SH-SY5Y (cell line): Measurements from ENCODE around the gene ELMOD1.

Experiments
- GATA2 ChIP-seq: IDR thresholded peaks from 2 replicates; pipeline ENCODE4 v1.6.1; 2011; ENCODE audit warnings: mild to moderate bottlenecking, low read depth, low read length
- GATA3 ChIP-seq: IDR thresholded peaks from 2 replicates; pipeline ENCODE4 v1.6.1; 2011; ENCODE audit warnings: low read depth, mild to moderate bottlenecking, low read length, moderate library complexity

GRCh38 chr11:107669191-107669740, 78.3 kb downstream of the ELMOD1 start:
- TF ChIP-seq GATA3 (no peak), GATA2 (no peak)
